ENCODE data around the gene MID1IP1. TPM values are rescaled to one million over a fixed set of nuclear protein-coding genes. Genes with fewer than 3 reads are reported as not detected.

The MID1IP1 gene
- total RNA-seq, 3 donors from 2014 or later = 22.2 to 59.7 (median 34.4) TPM

GRCh38 chrX:38768079-38768478, 33.2 kb upstream of the MID1IP1 start:
- no peak for TF ChIP-seq CTCF (IDR thresholded peaks at IDR 0.05)
- Histone ChIP-seq H3K9me3 (no peaks in the 10 kb centered on the region), H3K36me3 (ENCODE audit: low read depth) (no peaks in the 10 kb centered on the region), H3K4me3 (no peak overlapping the region), H3K4me1 (ENCODE audit: low read depth) (no peaks in the 10 kb centered on the region)
- DNase-seq = peak in 1 of 3 donors; percentile 3
- intact Hi-C loops (cut with DNase I, micrococcal nuclease) = no loop called here
- no peak for ATAC-seq

GRCh38 chrX:38770152-38770551, 31.1 kb upstream of the MID1IP1 start:
- Histone ChIP-seq H3K36me3 (ENCODE audit: low read depth) (no peaks in the 10 kb centered on the region), H3K9me3 (no peaks in the 10 kb centered on the region), H3K4me1 (ENCODE audit: low read depth) (no peaks in the 10 kb centered on the region), H3K4me3 (no peak overlapping the region)
- TF ChIP-seq CTCF (IDR thresholded peaks at IDR 0.05) = no peak
- DNase-seq = no peak
- no peak for ATAC-seq
- intact Hi-C loops (cut with DNase I, micrococcal nuclease) = loop anchor here in 1 of 2 donors (10.0 kb wide), 1 partner anchor 375 kb away; no protein-coding TSS in a partner anchor

- no peak for DNase-seq
- no peak overlapping the region for H3K4me3 ChIP-seq
- H3K36me3 ChIP-seq (ENCODE audit: low read depth) = no peaks in the 10 kb centered on the region
- intact Hi-C loops (cut with DNase I, micrococcal nuclease) = loop anchor here in 1 of 2 donors (10.0 kb wide), 1 partner anchor 371 kb away; no protein-coding TSS in a partner anchor
- H3K4me1 ChIP-seq (ENCODE audit: low read depth) = no peaks in the 10 kb centered on the region
- no peaks in the 10 kb centered on the region for H3K9me3 ChIP-seq
- TF ChIP-seq CTCF (IDR thresholded peaks at IDR 0.05) = no peak
- no peak for ATAC-seq
Observed at GRCh38 chrX:38774249-38774648, 27.0 kb upstream of the MID1IP1 start.

DNA sequence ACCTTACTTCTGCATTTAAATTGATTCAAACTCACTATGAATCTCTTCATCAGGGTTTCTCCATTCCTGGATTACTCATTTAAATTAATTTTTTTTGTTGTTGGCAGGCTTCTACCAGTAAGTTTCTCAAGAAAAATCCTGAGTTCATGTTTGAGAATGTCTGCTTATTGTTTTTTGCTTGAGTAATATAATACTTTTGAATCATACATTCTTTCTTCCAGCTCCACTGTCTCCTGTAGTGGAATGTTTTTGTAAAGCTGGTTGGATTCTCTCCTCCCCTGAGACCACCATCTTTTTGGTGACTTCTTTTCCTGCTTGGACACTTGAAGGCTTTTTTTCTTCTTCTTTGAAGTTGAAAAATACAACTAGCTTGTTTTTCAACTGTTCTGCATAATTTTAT, 4.3 kb upstream of the MID1IP1 start:
- TF ChIP-seq CTCF (IDR thresholded peaks at IDR 0.05) = no peak
- ATAC-seq = no peak
- DNase-seq = no peak
- intact Hi-C loops (cut with DNase I, micrococcal nuclease) = no loop called here
- no peaks in the 10 kb centered on the region for H3K36me3 ChIP-seq (ENCODE audit: low read depth)
- no peak overlapping the region for H3K4me3 ChIP-seq
- no peaks in the 10 kb centered on the region for H3K9me3 ChIP-seq
- no peaks in the 10 kb centered on the region for H3K4me1 ChIP-seq (ENCODE audit: low read depth)

- DNase-seq (no peak), ATAC-seq (no peak)
- TF ChIP-seq CTCF (IDR thresholded peaks at IDR 0.05) = no peak
- intact Hi-C loops (cut with DNase I, micrococcal nuclease) = no loop called here
- no peaks in the 10 kb centered on the region for H3K4me1 ChIP-seq (ENCODE audit: low read depth)
- H3K4me3 ChIP-seq = no peak overlapping the region
- H3K36me3 ChIP-seq (ENCODE audit: low read depth) = no peaks in the 10 kb centered on the region
- no peaks in the 10 kb centered on the region for H3K9me3 ChIP-seq
Observed at GRCh38 chrX:38798956-38799355, 2.3 kb upstream of the MID1IP1 start.

DNA sequence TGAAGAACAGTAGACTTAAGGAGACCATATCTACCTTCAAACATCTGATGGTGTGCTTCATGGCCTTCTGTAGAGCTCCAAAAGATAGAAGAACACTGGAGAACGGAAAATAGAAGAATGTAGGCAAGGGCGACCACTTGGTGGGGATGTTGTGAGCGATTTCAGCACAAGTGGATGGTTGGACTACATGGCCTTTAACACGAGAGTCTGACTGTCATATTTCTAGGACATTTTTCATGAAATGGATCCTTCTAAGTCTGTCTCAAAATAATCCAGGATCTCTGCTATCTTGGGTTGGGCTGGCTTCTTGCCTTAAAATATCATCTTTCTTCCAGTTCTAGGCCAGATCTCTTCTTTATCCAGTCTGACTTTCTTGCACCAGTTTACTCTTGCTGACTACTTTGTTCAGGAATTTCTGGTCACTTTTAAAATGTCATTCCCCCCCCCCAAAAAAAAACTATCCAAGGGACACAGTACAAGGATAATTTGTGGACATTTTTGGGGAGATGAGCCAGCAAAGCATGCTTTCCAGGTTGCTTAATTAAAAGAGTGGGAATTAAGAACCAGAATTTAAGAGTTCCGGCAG, 1.2 kb upstream of the MID1IP1 start:
- peak in 1 of 3 donors; percentile 34 for DNase-seq

More for the DNA sequence above, 1.2 kb upstream of the MID1IP1 start:
- H3K4me3 ChIP-seq = no peak overlapping the region
- H3K9me3 ChIP-seq = no peaks in the 10 kb centered on the region
- H3K4me1 ChIP-seq (ENCODE audit: low read depth) = no peaks in the 10 kb centered on the region
- no peak for TF ChIP-seq CTCF (IDR thresholded peaks at IDR 0.05)
- ATAC-seq = no peak
- intact Hi-C loops (cut with DNase I, micrococcal nuclease) = no loop called here
- no peaks in the 10 kb centered on the region for H3K36me3 ChIP-seq (ENCODE audit: low read depth)

Data from mucosa of descending colon (tissue), 3 donors.